IgD-negative memory B cell (primary cell): ENCODE results near the gene HOXA9. TPM values are rescaled to one million over a fixed set of nuclear protein-coding genes. Genes with fewer than 3 reads are reported as not detected.

Experiments
- H3K27ac Mint-ChIP-seq, 3 donors: one replicate each; pipeline ENCODE4 v1.8.0; 2020 to 2022; ENCODE audit warnings: mild to moderate bottlenecking in 3 of 3, mixed read lengths in 3 of 3, moderate library complexity in 1 of 3
- H3K27me3 Mint-ChIP-seq: one replicate; pipeline ENCODE4 v1.8.0; 2021; ENCODE audit warnings: mixed read lengths
- H3K36me3 Mint-ChIP-seq: one replicate; pipeline ENCODE4 v1.8.0; 2020; ENCODE audit warnings: mild to moderate bottlenecking, mixed read lengths
- H3K4me1 Mint-ChIP-seq, 3 donors: one replicate each; pipeline ENCODE4 v1.8.0; 2020 to 2022; ENCODE audit warnings: mixed read lengths in 3 of 3, mild to moderate bottlenecking in 1 of 3
- H3K4me3 Mint-ChIP-seq, 4 donors: one replicate each; pipeline ENCODE4 v1.8.0; 2020 to 2022; ENCODE audit warnings: mild to moderate bottlenecking in 4 of 4, mixed read lengths in 4 of 4, moderate library complexity in 3 of 4
- H3K9me3 Mint-ChIP-seq, 3 donors: one replicate each; pipeline ENCODE4 v1.8.0; 2020 to 2021; ENCODE audit warnings: mixed read lengths in 3 of 3, mild to moderate bottlenecking in 1 of 3
- polyA plus RNA-seq: library from polyadenylated mRNA; unstranded; fragments of 300-500 nt; fragmentation: Illumina TruSeq; gene quantifications from one replicate; pipeline ENCODE4 v1.2.3, GENCODE V29; 2021

HOXA9 gene
- polyA plus RNA-seq, 1 donor from 2014 or later, result 0.20 TPM

GRCh38 chr7:27128034-27128433 is 37.3 kb downstream of the HOXA9 start:
- Mint-ChIP-seq H3K36me3 (no peaks in the 10 kb centered on the region), H3K27me3 (peaks cover 19% of the 10 kb centered on the region), H3K4me3 (peak overlapping the region in 1 of 4 donors; percentile 45)

GRCh38 chr7:27126596-27127327 is 38.6 kb downstream of the HOXA9 start:
- H3K27ac Mint-ChIP-seq, result peak overlapping the region in 1 of 3 donors; percentile 14
- no peaks in the 10 kb centered on the region for H3K9me3 Mint-ChIP-seq
- H3K4me3 Mint-ChIP-seq, result peak overlapping the region in 1 of 4 donors; percentile 76
- peaks cover 0 to 4% (median 2%) of the 10 kb centered on the region in 3 donors for H3K4me1 Mint-ChIP-seq
- H3K27me3 Mint-ChIP-seq, result peaks cover 13% of the 10 kb centered on the region
- H3K36me3 Mint-ChIP-seq, result peaks cover under 1% of the 10 kb centered on the region

More at GRCh38 chr7:27128034-27128433, 37.3 kb downstream of the HOXA9 start:
- H3K27ac Mint-ChIP-seq, result peak overlapping the region in 1 of 3 donors; percentile 6
- no peaks in the 10 kb centered on the region for H3K9me3 Mint-ChIP-seq
- peaks cover 0 to 4% (median 2%) of the 10 kb centered on the region in 3 donors for H3K4me1 Mint-ChIP-seq

GRCh38 chr7:27125986-27126394 is 39.3 kb downstream of the HOXA9 start:
- no peaks in the 10 kb centered on the region for H3K9me3 Mint-ChIP-seq
- H3K4me1 Mint-ChIP-seq, result peaks cover 0 to 4% (median 0%) of the 10 kb centered on the region in 3 donors
- H3K4me3 Mint-ChIP-seq, result no peak overlapping the region
- peaks cover 13% of the 10 kb centered on the region for H3K27me3 Mint-ChIP-seq
- H3K27ac Mint-ChIP-seq, result no peak overlapping the region
- peaks cover 2% of the 10 kb centered on the region for H3K36me3 Mint-ChIP-seq

DNA sequence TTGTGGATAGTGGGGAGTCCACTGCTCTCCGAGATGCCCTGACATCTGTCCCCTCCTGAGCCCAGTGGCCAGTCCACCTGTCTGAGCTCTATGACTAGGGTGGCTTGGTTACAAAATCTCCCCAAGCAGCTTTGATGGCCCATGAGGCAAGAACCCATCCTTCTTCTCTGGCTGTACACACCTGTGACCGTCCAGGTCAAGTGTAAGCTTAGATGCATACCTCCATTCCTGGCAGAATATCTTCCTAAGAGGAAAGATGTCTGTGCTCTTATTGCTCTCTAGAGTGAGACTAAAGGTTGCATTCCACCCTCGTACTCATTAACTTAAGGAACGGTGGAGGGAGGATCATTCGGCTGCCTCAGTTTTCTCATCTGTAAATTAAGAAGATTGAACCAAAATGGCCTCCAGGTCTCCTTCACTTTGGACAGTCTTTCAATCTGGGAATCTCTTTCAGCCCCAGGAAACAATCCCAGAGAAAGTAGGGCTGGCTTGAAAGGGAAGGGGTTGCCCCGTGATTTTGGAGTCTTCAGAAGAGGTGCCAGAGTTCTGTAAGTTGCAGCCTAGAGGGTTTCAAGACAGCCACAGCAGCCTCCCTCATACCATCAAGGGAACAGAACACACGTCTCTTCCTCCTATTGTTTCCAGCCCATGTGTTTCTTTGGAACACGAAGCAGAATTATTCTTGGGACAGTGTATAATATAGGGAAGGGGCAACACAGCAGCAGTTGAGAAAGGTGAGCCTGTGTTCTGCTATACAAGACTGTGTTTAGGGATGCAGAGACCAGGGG is 40.2 kb downstream of the HOXA9 start:
- H3K27ac Mint-ChIP-seq, result no peak overlapping the region
- H3K9me3 Mint-ChIP-seq, result no peaks in the 10 kb centered on the region
- H3K36me3 Mint-ChIP-seq, result peaks cover 2% of the 10 kb centered on the region
- no peak overlapping the region for H3K4me3 Mint-ChIP-seq
- H3K4me1 Mint-ChIP-seq, result peaks cover 0 to 4% (median 0%) of the 10 kb centered on the region in 3 donors
- H3K27me3 Mint-ChIP-seq, result peaks cover 13% of the 10 kb centered on the region

DNA sequence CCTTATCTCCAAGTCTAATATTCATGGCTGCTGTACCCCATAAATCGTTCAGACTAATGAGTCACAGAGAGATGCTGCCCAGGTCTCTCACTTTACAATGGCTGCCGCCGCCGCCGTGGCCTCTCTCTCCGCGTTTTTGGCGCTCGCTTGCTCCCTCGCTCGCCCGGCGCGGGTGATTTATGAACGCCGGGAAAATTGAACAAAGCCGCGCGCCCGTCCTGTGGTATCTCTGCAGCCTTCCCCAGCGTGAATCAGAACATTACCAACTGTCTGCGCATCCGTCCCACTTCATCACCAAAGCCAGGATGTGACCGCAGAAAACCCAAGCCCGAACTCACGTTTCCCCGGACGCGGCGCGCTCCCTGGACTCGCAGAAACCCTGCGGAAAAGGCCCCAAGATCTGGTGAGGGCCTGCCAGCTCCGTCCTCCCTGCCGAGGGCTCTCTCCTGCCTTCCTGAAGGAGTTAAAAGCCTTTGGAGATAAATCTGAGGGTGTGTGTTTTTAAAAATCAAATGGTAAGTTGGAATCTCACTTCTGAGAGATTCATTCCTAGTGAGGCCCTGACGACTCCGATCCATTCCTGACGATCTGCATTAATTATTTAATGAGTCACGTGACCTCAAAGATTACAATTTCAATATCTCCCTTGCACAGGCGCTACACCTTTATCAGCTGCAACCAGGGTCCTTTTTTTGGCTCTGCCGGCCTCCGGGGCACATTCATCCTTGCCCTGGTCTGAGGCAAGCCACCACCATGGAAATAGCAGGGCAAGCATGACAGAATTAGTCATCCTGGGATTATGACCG is 41.0 kb downstream of the HOXA9 start:
- Mint-ChIP-seq H3K36me3 (peaks cover 2% of the 10 kb centered on the region), H3K27me3 (peaks cover 13% of the 10 kb centered on the region), H3K4me3 (no peak overlapping the region)

GRCh38 chr7:27123477-27124053 is 41.8 kb downstream of the HOXA9 start:
- Mint-ChIP-seq H3K27ac (no peak overlapping the region), H3K9me3 (no peaks in the 10 kb centered on the region), H3K4me1 (no peaks in the 10 kb centered on the region), H3K36me3 (peaks cover 2% of the 10 kb centered on the region), H3K27me3 (peaks cover 13% of the 10 kb centered on the region), H3K4me3 (no peak overlapping the region)

More for the DNA sequence above, 41.0 kb downstream of the HOXA9 start:
- no peaks in the 10 kb centered on the region for H3K9me3 Mint-ChIP-seq
- H3K27ac Mint-ChIP-seq, result no peak overlapping the region
- H3K4me1 Mint-ChIP-seq, result peaks cover 0 to 4% (median 0%) of the 10 kb centered on the region in 3 donors

- Mint-ChIP-seq H3K4me1 (no peaks in the 10 kb centered on the region), H3K27ac (no peak overlapping the region), H3K27me3 (peaks cover 13% of the 10 kb centered on the region), H3K36me3 (peaks cover 2% of the 10 kb centered on the region), H3K4me3 (no peak overlapping the region), H3K9me3 (no peaks in the 10 kb centered on the region)
These were observed 42.3 kb downstream of the HOXA9 start for GRCh38 chr7:27123007-27123476.

DNA sequence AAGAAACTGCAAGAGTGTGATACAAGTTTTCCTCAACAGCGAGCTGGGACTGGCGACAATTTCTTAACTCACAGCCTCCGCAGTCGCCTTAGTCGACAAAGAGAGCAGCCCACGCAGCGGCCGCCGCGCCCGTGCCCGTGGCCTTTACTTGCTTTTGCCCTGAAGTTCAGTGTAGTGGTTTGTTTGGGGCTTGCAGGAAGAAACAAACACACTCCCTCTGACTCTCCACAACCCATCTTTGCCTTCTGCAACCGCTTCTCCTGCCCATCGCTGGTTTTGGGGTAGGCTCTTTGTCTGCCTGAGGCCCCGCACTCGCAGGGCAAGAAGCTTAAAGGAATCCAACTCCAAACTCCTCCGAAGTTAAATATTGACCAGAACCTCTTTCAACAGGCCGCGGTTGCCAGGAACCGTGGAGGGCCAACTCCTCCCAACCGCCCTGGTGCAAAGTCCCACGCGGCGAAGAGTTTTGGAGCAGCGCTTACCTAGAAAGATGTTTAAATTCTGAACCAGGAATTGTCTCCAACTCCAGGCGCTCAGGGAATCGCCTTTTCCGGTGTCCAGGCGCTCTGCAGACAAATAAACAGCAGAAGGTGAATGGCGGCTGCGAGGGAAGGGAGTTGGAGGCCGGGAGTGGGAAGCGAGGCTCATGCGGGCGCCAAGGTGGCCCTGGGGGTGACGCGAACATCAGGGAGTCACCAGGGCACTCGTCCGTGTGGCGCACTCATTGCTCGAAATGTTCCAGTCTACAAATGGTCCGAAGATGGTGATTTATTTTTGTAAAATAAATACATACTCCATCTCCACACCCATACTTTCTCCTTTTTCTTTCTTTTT is 43.0 kb downstream of the HOXA9 start:
- Mint-ChIP-seq H3K27ac (no peak overlapping the region), H3K9me3 (no peaks in the 10 kb centered on the region), H3K27me3 (peaks cover 13% of the 10 kb centered on the region), H3K4me1 (no peaks in the 10 kb centered on the region), H3K36me3 (peaks cover 2% of the 10 kb centered on the region), H3K4me3 (no peak overlapping the region)

- H3K9me3 Mint-ChIP-seq, result no peaks in the 10 kb centered on the region
- peaks cover 2% of the 10 kb centered on the region for H3K36me3 Mint-ChIP-seq
- H3K27me3 Mint-ChIP-seq, result peaks cover 13% of the 10 kb centered on the region
- H3K4me1 Mint-ChIP-seq, result no peaks in the 10 kb centered on the region
- no peak overlapping the region for H3K4me3 Mint-ChIP-seq
- no peak overlapping the region for H3K27ac Mint-ChIP-seq
These were observed 43.7 kb downstream of the HOXA9 start for GRCh38 chr7:27121684-27122076.

DNA sequence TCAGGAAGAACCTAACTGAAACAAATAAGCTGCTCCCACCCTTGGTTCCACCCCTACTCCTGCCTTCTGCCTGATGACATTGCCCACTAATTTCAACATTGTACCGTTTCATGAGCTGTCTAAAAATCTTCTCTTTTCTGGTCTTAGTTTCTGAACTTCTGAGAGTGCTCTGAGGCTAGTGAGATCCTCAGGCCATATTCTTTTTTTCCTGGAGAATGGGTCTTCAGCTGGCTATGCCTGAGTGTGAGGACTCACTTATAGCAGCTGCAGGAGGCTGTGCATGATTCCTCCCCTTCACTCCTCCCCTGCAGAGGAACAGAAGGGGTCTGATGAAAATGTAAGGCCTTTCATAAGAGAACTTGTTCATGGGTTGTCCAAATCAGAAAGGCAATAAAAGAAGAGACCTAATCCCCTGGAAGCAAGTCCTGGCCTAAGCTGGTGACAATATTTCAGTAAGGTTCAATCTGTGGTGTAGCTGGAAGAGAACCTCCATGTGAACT is 45.9 kb downstream of the HOXA9 start:
- Mint-ChIP-seq H3K27me3 (peaks cover 7% of the 10 kb centered on the region), H3K27ac (no peak overlapping the region), H3K9me3 (no peaks in the 10 kb centered on the region), H3K4me3 (no peak overlapping the region), H3K36me3 (peaks cover 2% of the 10 kb centered on the region), H3K4me1 (no peaks in the 10 kb centered on the region)

GRCh38 chr7:27118580-27118979 is 46.8 kb downstream of the HOXA9 start:
- Mint-ChIP-seq H3K9me3 (no peaks in the 10 kb centered on the region), H3K4me1 (no peaks in the 10 kb centered on the region), H3K36me3 (peaks cover 2% of the 10 kb centered on the region), H3K27me3 (peaks cover 2% of the 10 kb centered on the region), H3K4me3 (no peak overlapping the region), H3K27ac (no peak overlapping the region)

GRCh38 chr7:27117887-27118491 is 47.3 kb downstream of the HOXA9 start:
- no peak overlapping the region for H3K27ac Mint-ChIP-seq
- H3K4me1 Mint-ChIP-seq, result no peaks in the 10 kb centered on the region
- H3K27me3 Mint-ChIP-seq, result peaks cover 2% of the 10 kb centered on the region
- no peaks in the 10 kb centered on the region for H3K9me3 Mint-ChIP-seq
- H3K4me3 Mint-ChIP-seq, result no peak overlapping the region
- peaks cover 2% of the 10 kb centered on the region for H3K36me3 Mint-ChIP-seq
